ENCODE results near the gene FAM3A.

DNA sequence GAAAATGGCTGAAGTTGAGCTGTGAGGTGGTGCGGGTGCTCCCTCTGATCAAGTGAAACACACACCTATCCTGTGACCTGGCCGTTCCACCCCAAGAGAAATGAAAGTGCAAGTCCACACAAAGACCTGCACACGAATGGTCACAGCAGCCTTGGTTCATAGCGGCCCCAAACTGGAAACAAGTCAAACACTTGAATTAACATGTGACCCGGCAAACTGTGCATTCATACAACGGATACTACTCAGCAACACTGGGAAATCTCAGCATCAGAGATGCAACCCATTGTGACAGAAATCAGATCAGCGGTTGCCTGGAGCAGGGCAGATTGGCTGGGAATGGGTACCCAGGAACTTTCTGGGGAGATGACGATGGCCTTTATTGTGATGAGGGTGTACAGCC is 23.0 kb upstream of the FAM3A start:
- TF ChIP-seq, protein P1, sequence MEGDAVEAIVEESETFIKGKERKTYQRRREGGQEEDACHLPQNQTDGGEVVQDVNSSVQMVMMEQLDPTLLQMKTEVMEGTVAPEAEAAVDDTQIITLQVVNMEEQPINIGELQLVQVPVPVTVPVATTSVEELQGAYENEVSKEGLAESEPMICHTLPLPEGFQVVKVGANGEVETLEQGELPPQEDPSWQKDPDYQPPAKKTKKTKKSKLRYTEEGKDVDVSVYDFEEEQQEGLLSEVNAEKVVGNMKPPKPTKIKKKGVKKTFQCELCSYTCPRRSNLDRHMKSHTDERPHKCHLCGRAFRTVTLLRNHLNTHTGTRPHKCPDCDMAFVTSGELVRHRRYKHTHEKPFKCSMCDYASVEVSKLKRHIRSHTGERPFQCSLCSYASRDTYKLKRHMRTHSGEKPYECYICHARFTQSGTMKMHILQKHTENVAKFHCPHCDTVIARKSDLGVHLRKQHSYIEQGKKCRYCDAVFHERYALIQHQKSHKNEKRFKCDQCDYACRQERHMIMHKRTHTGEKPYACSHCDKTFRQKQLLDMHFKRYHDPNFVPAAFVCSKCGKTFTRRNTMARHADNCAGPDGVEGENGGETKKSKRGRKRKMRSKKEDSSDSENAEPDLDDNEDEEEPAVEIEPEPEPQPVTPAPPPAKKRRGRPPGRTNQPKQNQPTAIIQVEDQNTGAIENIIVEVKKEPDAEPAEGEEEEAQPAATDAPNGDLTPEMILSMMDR (IDR thresholded peaks at IDR 0.05 in 2 of 3, conservative IDR thresholded peaks at IDR 0.05 in 1 of 3; ENCODE audit: borderline replicate concordance in 1 of 3, insufficient read depth in 1 of 3, low read depth in 2 of 3, low read length in 2 of 3): no peak
- TF ChIP-seq, protein P2, sequence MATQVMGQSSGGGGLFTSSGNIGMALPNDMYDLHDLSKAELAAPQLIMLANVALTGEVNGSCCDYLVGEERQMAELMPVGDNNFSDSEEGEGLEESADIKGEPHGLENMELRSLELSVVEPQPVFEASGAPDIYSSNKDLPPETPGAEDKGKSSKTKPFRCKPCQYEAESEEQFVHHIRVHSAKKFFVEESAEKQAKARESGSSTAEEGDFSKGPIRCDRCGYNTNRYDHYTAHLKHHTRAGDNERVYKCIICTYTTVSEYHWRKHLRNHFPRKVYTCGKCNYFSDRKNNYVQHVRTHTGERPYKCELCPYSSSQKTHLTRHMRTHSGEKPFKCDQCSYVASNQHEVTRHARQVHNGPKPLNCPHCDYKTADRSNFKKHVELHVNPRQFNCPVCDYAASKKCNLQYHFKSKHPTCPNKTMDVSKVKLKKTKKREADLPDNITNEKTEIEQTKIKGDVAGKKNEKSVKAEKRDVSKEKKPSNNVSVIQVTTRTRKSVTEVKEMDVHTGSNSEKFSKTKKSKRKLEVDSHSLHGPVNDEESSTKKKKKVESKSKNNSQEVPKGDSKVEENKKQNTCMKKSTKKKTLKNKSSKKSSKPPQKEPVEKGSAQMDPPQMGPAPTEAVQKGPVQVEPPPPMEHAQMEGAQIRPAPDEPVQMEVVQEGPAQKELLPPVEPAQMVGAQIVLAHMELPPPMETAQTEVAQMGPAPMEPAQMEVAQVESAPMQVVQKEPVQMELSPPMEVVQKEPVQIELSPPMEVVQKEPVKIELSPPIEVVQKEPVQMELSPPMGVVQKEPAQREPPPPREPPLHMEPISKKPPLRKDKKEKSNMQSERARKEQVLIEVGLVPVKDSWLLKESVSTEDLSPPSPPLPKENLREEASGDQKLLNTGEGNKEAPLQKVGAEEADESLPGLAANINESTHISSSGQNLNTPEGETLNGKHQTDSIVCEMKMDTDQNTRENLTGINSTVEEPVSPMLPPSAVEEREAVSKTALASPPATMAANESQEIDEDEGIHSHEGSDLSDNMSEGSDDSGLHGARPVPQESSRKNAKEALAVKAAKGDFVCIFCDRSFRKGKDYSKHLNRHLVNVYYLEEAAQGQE (IDR thresholded peaks at IDR 0.05; ENCODE audit: low read depth): no peak
- TF ChIP-seq ELF1 (IDR thresholded peaks at IDR 0.05; ENCODE audit: borderline replicate concordance, low read depth): no peak
- TF ChIP-seq YY1 (IDR thresholded peaks at IDR 0.05; ENCODE audit: extremely low read depth, insufficient replicate concordance, low read depth, low read length): no peak
- TF ChIP-seq POLR2A (IDR thresholded peaks at IDR 0.05; ENCODE audit: borderline replicate concordance, extremely low read depth, insufficient read depth, insufficient read length): no peak
- no peak for TF ChIP-seq SP1 (IDR thresholded peaks at IDR 0.05; ENCODE audit: low read depth)
- TF ChIP-seq CBX3 (IDR thresholded peaks at IDR 0.05; ENCODE audit: low read depth): no peak
- TF ChIP-seq, protein P3, sequence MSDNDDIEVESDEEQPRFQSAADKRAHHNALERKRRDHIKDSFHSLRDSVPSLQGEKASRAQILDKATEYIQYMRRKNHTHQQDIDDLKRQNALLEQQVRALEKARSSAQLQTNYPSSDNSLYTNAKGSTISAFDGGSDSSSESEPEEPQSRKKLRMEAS (IDR thresholded peaks at IDR 0.05): no peak
